ENCODE measurements around the gene ADD3. TPM values are rescaled to one million over a fixed set of nuclear protein-coding genes. Genes with fewer than 3 reads are reported as not detected.

The ADD3 gene
- total RNA-seq, 1 donor from 2014 or later, result 94.6 TPM

GRCh38 chr10:109998513-109998912, 9.3 kb upstream of the ADD3 start:
- intact Hi-C loops (cut with DNase I), result no loop called here
- DNase-seq (no peak), ATAC-seq (no peak)
- Histone ChIP-seq H3K4me3 (no peak overlapping the region), H3K4me1 (peaks cover 14% of the 10 kb centered on the region), H3K9me3 (no peaks in the 10 kb centered on the region), H3K36me3 (no peaks in the 10 kb centered on the region), H3K27me3 (ENCODE audit: low read depth) (no peaks in the 10 kb centered on the region), H3K27ac (no peak overlapping the region)
- no peak for TF ChIP-seq CTCF (IDR thresholded peaks at IDR 0.05)

DNA sequence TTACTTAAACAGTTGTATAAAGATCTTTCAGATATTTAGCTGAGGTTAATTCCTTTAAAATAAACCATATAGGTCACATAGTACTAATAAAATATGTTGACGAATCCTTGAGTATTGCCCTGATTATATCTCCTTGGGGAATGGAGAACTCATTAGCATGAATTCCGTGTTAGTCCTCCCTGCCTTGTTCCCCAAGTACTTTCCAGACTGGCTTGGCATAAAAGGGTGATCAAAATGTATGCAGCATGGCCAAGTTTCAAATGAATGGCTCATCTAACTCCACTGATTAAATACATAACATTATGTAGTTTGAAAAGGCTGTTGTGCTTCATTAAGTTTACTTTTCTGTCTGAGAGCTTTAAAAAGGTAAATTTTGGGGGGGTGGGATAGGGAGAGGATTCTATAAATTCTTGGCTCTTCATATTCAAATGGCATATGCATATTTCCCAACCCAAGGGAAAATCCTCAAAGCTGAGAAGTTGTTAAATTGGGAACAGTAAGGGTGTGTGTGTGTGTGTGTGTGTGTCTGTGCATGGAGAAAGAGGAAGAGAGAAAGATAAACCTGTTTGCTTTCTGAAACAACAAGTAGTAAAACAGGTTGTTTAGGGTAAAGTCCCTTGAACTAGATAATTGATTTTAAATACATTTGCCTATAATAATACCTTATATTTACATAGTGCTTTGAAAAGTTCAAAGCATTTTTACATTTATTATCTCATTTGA, 4.8 kb upstream of the ADD3 start:
- H3K36me3 ChIP-seq, result no peaks in the 10 kb centered on the region
- H3K27me3 ChIP-seq (ENCODE audit: low read depth), result no peaks in the 10 kb centered on the region
- H3K27ac ChIP-seq, result no peak overlapping the region
- DNase-seq (no peak), ATAC-seq (no peak)
- no peak overlapping the region for H3K4me3 ChIP-seq
- intact Hi-C loops (cut with DNase I), result no loop called here
- TF ChIP-seq CTCF (IDR thresholded peaks at IDR 0.05), result no peak
- peaks cover 9% of the 10 kb centered on the region for H3K4me1 ChIP-seq
- H3K9me3 ChIP-seq, result no peaks in the 10 kb centered on the region

DNA sequence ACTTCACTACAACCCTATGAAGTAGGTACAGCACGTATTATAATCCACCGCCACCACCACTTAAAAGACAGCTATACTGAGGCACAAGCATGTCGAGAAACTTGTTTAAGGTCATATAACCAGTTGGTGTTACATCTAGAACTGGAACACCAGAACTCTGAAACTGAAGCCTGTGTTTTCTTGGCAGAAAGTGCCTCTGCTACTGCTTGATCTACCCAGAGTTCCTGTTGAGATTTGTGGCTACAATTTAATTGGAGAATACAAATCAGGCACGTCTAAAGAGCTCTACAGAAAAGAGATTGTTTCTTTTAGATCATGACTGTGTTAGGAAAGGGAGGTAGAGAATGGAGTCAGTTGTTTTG, 4.3 kb upstream of the ADD3 start:
- no peak overlapping the region for H3K27ac ChIP-seq

GRCh38 chr10:110005719-110006118, 2.1 kb upstream of the ADD3 start:
- no peaks in the 10 kb centered on the region for H3K36me3 ChIP-seq
- no peak for ATAC-seq
- TF ChIP-seq CTCF (IDR thresholded peaks at IDR 0.05), result no peak
- DNase-seq, result no peak
- H3K9me3 ChIP-seq, result no peaks in the 10 kb centered on the region
- peak overlapping the region; percentile 89 for H3K27ac ChIP-seq
- H3K4me3 ChIP-seq, result peak overlapping the region; percentile 78
- H3K27me3 ChIP-seq (ENCODE audit: low read depth), result no peaks in the 10 kb centered on the region
- peaks cover 27% of the 10 kb centered on the region for H3K4me1 ChIP-seq
- intact Hi-C loops (cut with DNase I), result no loop called here

More for the DNA sequence above, 4.3 kb upstream of the ADD3 start:
- intact Hi-C loops (cut with DNase I), result no loop called here
- no peak for TF ChIP-seq CTCF (IDR thresholded peaks at IDR 0.05)
- no peaks in the 10 kb centered on the region for H3K27me3 ChIP-seq (ENCODE audit: low read depth)
- H3K36me3 ChIP-seq, result no peaks in the 10 kb centered on the region
- DNase-seq, result no peak
- no peaks in the 10 kb centered on the region for H3K9me3 ChIP-seq
- no peak for ATAC-seq
- peaks cover 9% of the 10 kb centered on the region for H3K4me1 ChIP-seq
- H3K4me3 ChIP-seq, result no peak overlapping the region

DNA sequence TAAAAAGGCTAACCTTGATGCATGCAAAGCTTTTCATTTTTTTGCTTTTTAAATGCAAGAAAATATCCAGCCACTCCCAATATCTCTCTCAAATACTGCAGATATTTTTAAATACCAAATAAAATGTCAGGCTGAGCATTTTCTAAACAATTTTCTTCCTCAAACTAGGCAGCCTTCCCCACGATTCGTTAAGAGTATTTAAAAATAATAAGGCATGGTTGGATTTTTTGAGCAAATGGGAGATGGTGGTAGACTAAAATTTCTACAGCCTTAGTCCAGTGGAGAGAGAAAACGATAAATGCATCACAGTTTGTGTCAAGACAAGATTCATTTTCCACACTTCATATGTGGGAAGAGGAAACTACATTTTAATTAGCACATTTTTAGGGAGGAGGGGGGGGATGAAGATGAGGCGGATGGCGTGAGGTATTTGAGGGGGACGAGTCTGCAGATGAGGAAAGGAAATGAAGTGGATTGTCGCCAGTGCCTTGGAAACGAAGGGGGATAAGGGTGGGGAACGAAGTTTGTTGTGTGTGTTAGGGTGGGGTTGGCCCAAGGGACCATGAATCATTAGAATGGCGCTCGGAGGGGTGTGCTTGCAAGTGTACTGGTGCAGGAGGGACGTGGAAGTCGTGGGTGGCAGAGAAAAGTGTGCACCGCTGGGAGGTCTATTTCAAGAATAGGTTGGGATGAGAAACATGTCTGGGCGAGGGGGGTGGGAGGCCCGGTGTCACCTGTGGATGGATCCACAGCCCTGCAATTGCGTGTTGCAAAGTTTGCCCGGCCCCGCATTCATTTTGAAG, 1.2 kb upstream of the ADD3 start:
- no peaks in the 10 kb centered on the region for H3K9me3 ChIP-seq
- TF ChIP-seq CTCF (IDR thresholded peaks at IDR 0.05), result no peak
- peak overlapping the region; percentile 89 for H3K27ac ChIP-seq
- DNase-seq (peak; percentile 51), ATAC-seq (no peak)
- peaks cover 35% of the 10 kb centered on the region for H3K4me1 ChIP-seq
- no peaks in the 10 kb centered on the region for H3K27me3 ChIP-seq (ENCODE audit: low read depth)
- no peaks in the 10 kb centered on the region for H3K36me3 ChIP-seq
- intact Hi-C loops (cut with DNase I), result no loop called here
- H3K4me3 ChIP-seq, result peak overlapping the region; percentile 78

Data from lower lobe of right lung (tissue), 2 donors.